ENCODE data around the gene AP1M1.

GRCh38 chr19:16202320-16203255 is 4.9 kb downstream of the AP1M1 start:
- TF ChIP-seq CTCF (IDR thresholded peaks at IDR 0.05) (no peak), POLR2A (IDR thresholded peaks at IDR 0.05) (no peak)
